AG04449 (cell line): Measurements from ENCODE around the gene CCDC54.

Experiments
- CTCF ChIA-PET: fragments of 350-600 bp; formaldehyde crosslinking; extraction: SDS; loops from one replicate; lab custom pipeline; 2021; ENCODE audit warnings: antibody characterized with exemption; lab: Yijun Ruan, JAX
- POLR2A ChIA-PET: fragments of 400-600, 350-600 bp; formaldehyde crosslinking; extraction: SDS; loops from one replicate; lab custom pipeline; 2020; ENCODE audit warnings: antibody characterized with exemption, inconsistent platforms; lab: Yijun Ruan, JAX
- DNase-seq: peaks from one replicate; pipeline ENCODE4 v3.0.0-alpha.2; 2010; ENCODE audit warnings: low read depth, low spot score
- H3K4me3 ChIP-seq: 2 replicates; pipeline ENCODE4 v1.5.1; 2011; ENCODE audit warnings: low read depth, mild to moderate bottlenecking, control low read depth, low read length
- TF ChIP-seq, protein P1 (sequence below): IDR thresholded peaks from one replicate; pipeline ENCODE4 v1.5.1; 2011; ENCODE audit warnings: mild to moderate bottlenecking, moderate library complexity, low read length, control low read depth, inconsistent platforms; ENCODE audit not compliant: insufficient read depth; ENCODE audit errors: missing control alignments

CCDC54 gene

DNA sequence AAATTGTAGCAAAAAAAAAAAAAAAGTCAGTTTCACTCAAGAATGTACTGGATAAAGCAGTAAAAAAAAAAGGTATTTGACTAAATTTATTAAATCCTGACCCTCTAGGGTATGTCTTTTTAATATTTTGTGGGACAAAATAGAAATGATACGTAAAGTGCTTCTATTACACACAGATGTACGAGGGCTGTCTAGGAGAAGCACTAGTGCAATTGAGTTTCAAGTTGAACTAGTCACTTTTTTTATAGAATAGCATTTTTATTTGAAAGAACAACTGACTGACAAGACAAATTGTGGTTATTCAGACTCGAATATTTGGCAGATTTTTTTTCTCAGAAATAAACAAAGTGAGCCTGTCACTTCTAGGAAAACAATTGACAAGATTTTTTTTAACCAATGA is 49.0 kb downstream of the CCDC54 start:
- POLR2A ChIA-PET = no interaction called here
- no peak overlapping the region for H3K4me3 ChIP-seq
- DNase-seq = no peak
- CTCF ChIA-PET = interaction anchor here (1.1 to 7.9 kb wide), 2 partner anchors 155 to 191 kb away, joined by 3 to 287 read pairs; no protein-coding TSS in a partner anchor
- TF ChIP-seq, protein P1, sequence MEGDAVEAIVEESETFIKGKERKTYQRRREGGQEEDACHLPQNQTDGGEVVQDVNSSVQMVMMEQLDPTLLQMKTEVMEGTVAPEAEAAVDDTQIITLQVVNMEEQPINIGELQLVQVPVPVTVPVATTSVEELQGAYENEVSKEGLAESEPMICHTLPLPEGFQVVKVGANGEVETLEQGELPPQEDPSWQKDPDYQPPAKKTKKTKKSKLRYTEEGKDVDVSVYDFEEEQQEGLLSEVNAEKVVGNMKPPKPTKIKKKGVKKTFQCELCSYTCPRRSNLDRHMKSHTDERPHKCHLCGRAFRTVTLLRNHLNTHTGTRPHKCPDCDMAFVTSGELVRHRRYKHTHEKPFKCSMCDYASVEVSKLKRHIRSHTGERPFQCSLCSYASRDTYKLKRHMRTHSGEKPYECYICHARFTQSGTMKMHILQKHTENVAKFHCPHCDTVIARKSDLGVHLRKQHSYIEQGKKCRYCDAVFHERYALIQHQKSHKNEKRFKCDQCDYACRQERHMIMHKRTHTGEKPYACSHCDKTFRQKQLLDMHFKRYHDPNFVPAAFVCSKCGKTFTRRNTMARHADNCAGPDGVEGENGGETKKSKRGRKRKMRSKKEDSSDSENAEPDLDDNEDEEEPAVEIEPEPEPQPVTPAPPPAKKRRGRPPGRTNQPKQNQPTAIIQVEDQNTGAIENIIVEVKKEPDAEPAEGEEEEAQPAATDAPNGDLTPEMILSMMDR = no peak
